Neural progenitor cell (in vitro differentiated cells): ENCODE results near the gene HTR3D. TPM values are rescaled to one million over a fixed set of nuclear protein-coding genes. Genes with fewer than 3 reads are reported as not detected.

ENCODE experiments used
- DNase-seq: peaks from one replicate; pipeline ENCODE4 v3.0.0-alpha.2; 2016; ENCODE audit warnings: low spot score
- H2AFZ ChIP-seq: fragments of 200-600 bp; sonication (generic); replicated peaks from 2 replicates; pipeline ENCODE4 v1.6.1; 2016; ENCODE audit warnings: antibody characterized with exemption
- H3F3A ChIP-seq: fragments of 200-600 bp; sonication (generic); 2 replicates; pipeline ENCODE4 v1.6.1; 2016; ENCODE audit warnings: antibody characterized with exemption, low read depth
- H3K27ac ChIP-seq: fragments of 200-600 bp; sonication (generic); 2 replicates; pipeline ENCODE4 v1.5.1; 2016; ENCODE audit warnings: mild to moderate bottlenecking
- H3K27me3 ChIP-seq: fragments of 200-600 bp; sonication (generic); 2 replicates; pipeline ENCODE4 v1.6.1; 2016; ENCODE audit warnings: mild to moderate bottlenecking, moderate library complexity
- H3K36me3 ChIP-seq: fragments of 200-600 bp; sonication (generic); 2 replicates; pipeline ENCODE4 v1.5.1; 2016
- H3K4me1 ChIP-seq: fragments of 200-600 bp; sonication (generic); 2 replicates; pipeline ENCODE4 v1.6.1; 2016; ENCODE audit warnings: mixed run types
- H3K4me2 ChIP-seq: fragments of 200-600 bp; sonication (generic); 2 replicates; pipeline ENCODE4 v1.6.1; 2016
- H3K4me3 ChIP-seq: fragments of 200-600 bp; sonication (generic); 2 replicates; pipeline ENCODE4 v1.5.1; 2016
- H3K79me2 ChIP-seq: fragments of 200-600 bp; sonication (generic); 2 replicates; pipeline ENCODE4 v1.6.1; 2016; ENCODE audit warnings: low read depth
- H3K9ac ChIP-seq: fragments of 200-600 bp; sonication (generic); 2 replicates; pipeline ENCODE4 v1.6.1; 2016
- H3K9me3 ChIP-seq: fragments of 200-600 bp; sonication (generic); 2 replicates; pipeline ENCODE4 v1.5.1; 2016; ENCODE audit warnings: low read depth
- H4K20me1 ChIP-seq: fragments of 200-600 bp; sonication (generic); 2 replicates; pipeline ENCODE4 v1.6.1; 2016; ENCODE audit warnings: low read depth
- H3K27ac Mint-ChIP-seq: 3 replicates; pipeline ENCODE4 v1.8.0; 2021; ENCODE audit warnings: mixed read lengths
- H3K27me3 Mint-ChIP-seq: 2 replicates; pipeline ENCODE4 v1.8.0; 2022; ENCODE audit warnings: low read depth, mild to moderate bottlenecking, inconsistent platforms, moderate library complexity, mixed read lengths; ENCODE audit not compliant: insufficient read depth
- H3K36me3 Mint-ChIP-seq: 3 replicates; pipeline ENCODE4 v1.8.0; 2021; ENCODE audit warnings: mixed read lengths
- H3K4me1 Mint-ChIP-seq: 3 replicates; pipeline ENCODE4 v1.8.0; 2021; ENCODE audit warnings: mixed read lengths
- H3K4me3 Mint-ChIP-seq: 3 replicates; pipeline ENCODE4 v1.8.0; 2021; ENCODE audit warnings: mild to moderate bottlenecking, moderate library complexity, mixed read lengths
- H3K9me3 Mint-ChIP-seq: 3 replicates; pipeline ENCODE4 v1.8.0; 2020; ENCODE audit warnings: mixed read lengths
- EZH2 ChIP-seq: fragments of 200-600 bp; sonication (generic); IDR thresholded peaks from 2 replicates; pipeline ENCODE4 v1.6.1; 2017; ENCODE audit warnings: antibody characterized with exemption, mild to moderate bottlenecking, moderate library complexity
- EZH2phosphoT487 ChIP-seq: fragments of 200-600 bp; sonication (generic); IDR thresholded peaks from 2 replicates; pipeline ENCODE4 v1.6.1; 2017; ENCODE audit warnings: antibody characterized with exemption
- total RNA-seq: library from RNA; depleted of rRNA; stranded (reverse); fragments of >200 nt; gene quantifications from 2 replicates; pipeline ENCODE4 v1.2.3, GENCODE V29; 2015; ENCODE audit warnings: low replicate concordance
- TF ChIP-seq, protein P1 (sequence below): fragments of 200-600 bp; sonication (generic); IDR thresholded peaks from 2 replicates; pipeline ENCODE4 v1.5.1; 2017; ENCODE audit warnings: antibody characterized with exemption, mild to moderate bottlenecking

HTR3D gene
- total RNA-seq, 1 donor from 2014 or later, result not detected

GRCh38 chr3:184039414-184039813 lies 7.9 kb downstream of the HTR3D start:
- H3K9ac ChIP-seq, result no peak overlapping the region
- Mint-ChIP-seq H3K36me3 (no peaks in the 10 kb centered on the region), H3K9me3 (no peaks in the 10 kb centered on the region), H3K4me1 (peaks cover 7% of the 10 kb centered on the region), H3K27ac (no peak overlapping the region), H3K27me3 (peaks cover 2% of the 10 kb centered on the region), H3K4me3 (no peak overlapping the region)
- no peaks in the 10 kb centered on the region for H3K9me3 ChIP-seq
- H3K79me2 ChIP-seq, result no peaks in the 10 kb centered on the region
- no peak overlapping the region for H3K4me2 ChIP-seq
- H3K36me3 ChIP-seq, result no peaks in the 10 kb centered on the region
- no peak overlapping the region for H3K27ac ChIP-seq
- DNase-seq, result no peak
- no peak overlapping the region for H3K4me3 ChIP-seq
- no peaks in the 10 kb centered on the region for H3F3A ChIP-seq
- TF ChIP-seq EZH2, result no peak
- TF ChIP-seq, protein P1, sequence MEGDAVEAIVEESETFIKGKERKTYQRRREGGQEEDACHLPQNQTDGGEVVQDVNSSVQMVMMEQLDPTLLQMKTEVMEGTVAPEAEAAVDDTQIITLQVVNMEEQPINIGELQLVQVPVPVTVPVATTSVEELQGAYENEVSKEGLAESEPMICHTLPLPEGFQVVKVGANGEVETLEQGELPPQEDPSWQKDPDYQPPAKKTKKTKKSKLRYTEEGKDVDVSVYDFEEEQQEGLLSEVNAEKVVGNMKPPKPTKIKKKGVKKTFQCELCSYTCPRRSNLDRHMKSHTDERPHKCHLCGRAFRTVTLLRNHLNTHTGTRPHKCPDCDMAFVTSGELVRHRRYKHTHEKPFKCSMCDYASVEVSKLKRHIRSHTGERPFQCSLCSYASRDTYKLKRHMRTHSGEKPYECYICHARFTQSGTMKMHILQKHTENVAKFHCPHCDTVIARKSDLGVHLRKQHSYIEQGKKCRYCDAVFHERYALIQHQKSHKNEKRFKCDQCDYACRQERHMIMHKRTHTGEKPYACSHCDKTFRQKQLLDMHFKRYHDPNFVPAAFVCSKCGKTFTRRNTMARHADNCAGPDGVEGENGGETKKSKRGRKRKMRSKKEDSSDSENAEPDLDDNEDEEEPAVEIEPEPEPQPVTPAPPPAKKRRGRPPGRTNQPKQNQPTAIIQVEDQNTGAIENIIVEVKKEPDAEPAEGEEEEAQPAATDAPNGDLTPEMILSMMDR, result no peak
- no peak for TF ChIP-seq EZH2phosphoT487
- no peaks in the 10 kb centered on the region for H4K20me1 ChIP-seq
- no peaks in the 10 kb centered on the region for H3K27me3 ChIP-seq
- no peak overlapping the region for H2AFZ ChIP-seq
- H3K4me1 ChIP-seq, result no peaks in the 10 kb centered on the region

- no peak overlapping the region for H3K4me3 Mint-ChIP-seq
- H3K9me3 ChIP-seq, result no peaks in the 10 kb centered on the region
- DNase-seq, result peak; percentile 39
- H3K27ac ChIP-seq, result no peak overlapping the region
- TF ChIP-seq, protein P1, result peak; percentile 50
- TF ChIP-seq EZH2 (no peak), EZH2phosphoT487 (no peak)
- H3K27ac Mint-ChIP-seq, result no peak overlapping the region
- H3K4me1 Mint-ChIP-seq, result peaks cover 7% of the 10 kb centered on the region
- no peaks in the 10 kb centered on the region for H3K27me3 ChIP-seq
- H3K36me3 Mint-ChIP-seq, result no peaks in the 10 kb centered on the region
- H3K4me1 ChIP-seq, result no peaks in the 10 kb centered on the region
- H3K27me3 Mint-ChIP-seq, result peaks cover 2% of the 10 kb centered on the region
- H4K20me1 ChIP-seq, result no peaks in the 10 kb centered on the region
- H3F3A ChIP-seq, result no peaks in the 10 kb centered on the region
- H3K4me2 ChIP-seq, result no peak overlapping the region
- H3K79me2 ChIP-seq, result no peaks in the 10 kb centered on the region
- H3K9me3 Mint-ChIP-seq, result no peaks in the 10 kb centered on the region
- no peak overlapping the region for H3K4me3 ChIP-seq
- no peaks in the 10 kb centered on the region for H3K36me3 ChIP-seq
- H2AFZ ChIP-seq, result no peak overlapping the region
- H3K9ac ChIP-seq, result no peak overlapping the region
Observed at GRCh38 chr3:184040010-184040409, 8.5 kb downstream of the HTR3D start.

GRCh38 chr3:184042617-184043016 lies 11.1 kb downstream of the HTR3D start:
- Mint-ChIP-seq H3K27me3 (peaks cover 5% of the 10 kb centered on the region), H3K9me3 (no peaks in the 10 kb centered on the region), H3K27ac (no peak overlapping the region), H3K36me3 (no peaks in the 10 kb centered on the region), H3K4me3 (no peak overlapping the region), H3K4me1 (peaks cover 7% of the 10 kb centered on the region)
- H3K36me3 ChIP-seq, result no peaks in the 10 kb centered on the region
- H3K27me3 ChIP-seq, result no peaks in the 10 kb centered on the region
- DNase-seq, result no peak
- no peaks in the 10 kb centered on the region for H3K79me2 ChIP-seq
- no peaks in the 10 kb centered on the region for H3F3A ChIP-seq
- H4K20me1 ChIP-seq, result no peaks in the 10 kb centered on the region
- H3K4me1 ChIP-seq, result no peaks in the 10 kb centered on the region
- H3K27ac ChIP-seq, result no peak overlapping the region
- no peak overlapping the region for H3K9ac ChIP-seq
- H2AFZ ChIP-seq, result no peak overlapping the region
- no peak overlapping the region for H3K4me3 ChIP-seq
- no peaks in the 10 kb centered on the region for H3K9me3 ChIP-seq
- TF ChIP-seq, protein P1, result no peak
- TF ChIP-seq EZH2phosphoT487 (no peak), EZH2 (no peak)
- H3K4me2 ChIP-seq, result no peak overlapping the region
